HCT116 (cell line): ENCODE results near the gene CLEC16A. TPM values are rescaled to one million over a fixed set of nuclear protein-coding genes. Genes with fewer than 3 reads are reported as not detected.

Source experiments
- ATAC-seq: fragments of 200-7000 bp; cut with Tn5 transposase; 2 replicates; pipeline ENCODE4 v1.9.1; 2020; ENCODE audit warnings: mild to moderate bottlenecking, moderate library complexity
- BruUV-seq: library from RNA; stranded (reverse); fragments of 400-500 nt; replicated peaks from 2 replicates; lab custom pipeline; 2021; lab: Mats Ljungman, UMichigan
- CTCF ChIA-PET: fragments of 300-600 bp; sonication (Branson Sonifier 250); formaldehyde crosslinking; loops from one replicate; lab custom pipeline; 2021; ENCODE audit warnings: antibody characterized with exemption; lab: Charles Lee
- POLR2A ChIA-PET: fragments of 300-600, 350-600 bp; sonication (Branson Sonifier 250); formaldehyde crosslinking; loops from one replicate; lab custom pipeline; 2021; ENCODE audit warnings: antibody characterized with exemption; lab: Charles Lee
- RAD21 ChIA-PET, 2 experiments: fragments of 300-600 bp; sonication (Branson Sonifier 250); formaldehyde crosslinking; loops; one replicate each; lab custom pipeline; 2023; ENCODE audit warnings: low total read pairs in 2 of 2; ENCODE audit not compliant: uncharacterized antibody in 2 of 2, unreplicated experiment in 2 of 2, low non-redundant PET in 1 of 2; lab: Charles Lee
- DNase-seq: peaks from one replicate; pipeline ENCODE4 v3.0.0-alpha.2; 2010; ENCODE audit warnings: low read depth, low spot score
- H2AFZ ChIP-seq: fragments of 200-600 bp; shearing (Covaris generic), sonication (generic); 2 replicates; pipeline ENCODE4 v1.6.1; 2017; ENCODE audit warnings: low read depth, mixed run types, mixed read lengths, antibody characterized with exemption, low read length; ENCODE audit not compliant: poor library complexity, severe bottlenecking
- H3K27ac ChIP-seq: 2 replicates; pipeline ENCODE4 v1.5.1; 2012; ENCODE audit warnings: low read depth, low read length
- H3K27me3 ChIP-seq: fragments of 200-600 bp; sonication (generic); 2 replicates; pipeline ENCODE4 v1.6.1; 2016; ENCODE audit warnings: mixed run types, low read length, mixed read lengths; ENCODE audit not compliant: insufficient read depth
- H3K36me3 ChIP-seq, 2 experiments: fragments of 200-500 bp in 1 of 2; fragments of 200-600 bp in 1 of 2; sonication (Bioruptor generic) in 1 of 2; sonication (generic) in 1 of 2; 2 replicates each; pipeline versions ENCODE4 v1.5.1 to v1.6.1; 2014 to 2016; ENCODE audit warnings: low read length in 2 of 2, inconsistent platforms in 1 of 2, mixed read lengths in 1 of 2, mixed run types in 1 of 2; ENCODE audit not compliant: insufficient read depth in 2 of 2, control insufficient read depth in 1 of 2
- H3K4me1 ChIP-seq, 2 experiments: fragments of 200-600 bp in 1 of 2; sonication (generic) in 1 of 2; 2 replicates each; pipeline versions ENCODE4 v1.5.1 to v1.6.1; 2012 to 2017; ENCODE audit warnings: low read length in 2 of 2, inconsistent platforms in 1 of 2, mild to moderate bottlenecking in 1 of 2, mixed read lengths in 1 of 2, mixed run types in 1 of 2, moderate library complexity in 1 of 2; ENCODE audit not compliant: insufficient read depth in 2 of 2, control insufficient read depth in 1 of 2
- H3K4me2 ChIP-seq: fragments of 200-600 bp; sonication (generic); 2 replicates; pipeline ENCODE4 v1.6.1; 2017; ENCODE audit warnings: mixed run types, low read length, mixed read lengths
- H3K4me3 ChIP-seq, 2 experiments: fragments of 200-600 bp in 1 of 2; sonication (generic) in 1 of 2; replicated peaks in 1 of 2; 2 replicates each; pipeline ENCODE4 v1.5.1; 2011 to 2016; ENCODE audit warnings: low read length in 2 of 2, control low read depth in 1 of 2, low read depth in 1 of 2, mild to moderate bottlenecking in 1 of 2, mixed read lengths in 1 of 2, mixed run types in 1 of 2
- H3K79me2 ChIP-seq: fragments of 200-600 bp; sonication (generic); 2 replicates; pipeline ENCODE4 v1.6.1; 2017; ENCODE audit warnings: mild to moderate bottlenecking, mixed run types, low read length, moderate library complexity, mixed read lengths; ENCODE audit not compliant: insufficient read depth
- H3K9ac ChIP-seq: fragments of 200-600 bp; sonication (generic); 2 replicates; pipeline ENCODE4 v1.6.1; 2016; ENCODE audit warnings: low read length, mixed read lengths
- H3K9me2 ChIP-seq: fragments of 200-600 bp; sonication (generic), shearing (Covaris generic); 2 replicates; pipeline ENCODE4 v1.6.1; 2017; ENCODE audit warnings: mixed run types, mild to moderate bottlenecking, moderate library complexity; ENCODE audit not compliant: insufficient read depth
- H3K9me3 ChIP-seq, 2 experiments: fragments of 200-500 bp in 1 of 2; fragments of 200-600 bp in 1 of 2; sonication (Bioruptor generic) in 1 of 2; sonication (generic) in 1 of 2; 2 replicates each; pipeline ENCODE4 v1.6.1; 2014 to 2017; ENCODE audit warnings: low read length in 2 of 2, mixed read lengths in 2 of 2, inconsistent platforms in 1 of 2, low read depth in 1 of 2, mild to moderate bottlenecking in 1 of 2, mixed run types in 1 of 2, moderate library complexity in 1 of 2; ENCODE audit not compliant: control insufficient read depth in 1 of 2, insufficient read depth in 1 of 2
- H4K20me1 ChIP-seq: fragments of 200-600 bp; sonication (generic), shearing (Covaris generic); 2 replicates; pipeline ENCODE4 v1.6.1; 2017; ENCODE audit warnings: mixed run types, mild to moderate bottlenecking, moderate library complexity; ENCODE audit not compliant: insufficient read depth
- CBX3 ChIP-seq: IDR thresholded peaks from 2 replicates; pipeline ENCODE4 v1.6.1; 2012; ENCODE audit warnings: low read depth
- CEBPB ChIP-seq: IDR thresholded peaks from 2 replicates; pipeline ENCODE4 v1.6.1; 2012; ENCODE audit warnings: low read depth
- EGR1 ChIP-seq: IDR thresholded peaks from 2 replicates; pipeline ENCODE4 v1.6.1; 2012; ENCODE audit warnings: low read depth
- EZH2phosphoT487 ChIP-seq: fragments of 200-600 bp; IDR thresholded peaks from 2 replicates; pipeline ENCODE4 v1.6.1; 2018; ENCODE audit warnings: antibody characterized with exemption, borderline replicate concordance
- JUND ChIP-seq: IDR thresholded peaks from 2 replicates; pipeline ENCODE4 v1.6.1; 2012
- POLR2A ChIP-seq: IDR thresholded peaks from 2 replicates; pipeline ENCODE4 v1.7.0; 2011; ENCODE audit warnings: borderline replicate concordance; ENCODE audit not compliant: insufficient read depth, insufficient read length; ENCODE audit errors: extremely low read depth
- POLR2AphosphoS5 ChIP-seq: IDR thresholded peaks from 2 replicates; pipeline ENCODE4 v1.6.1; 2011; ENCODE audit warnings: mild to moderate bottlenecking, low read depth, low read length, moderate library complexity
- SIN3A ChIP-seq: IDR thresholded peaks from 2 replicates; pipeline ENCODE4 v1.6.1; 2012; ENCODE audit warnings: low read depth
- SP1 ChIP-seq: IDR thresholded peaks from 2 replicates; pipeline ENCODE4 v1.6.1; 2012; ENCODE audit warnings: low read depth
- TCF7L2 ChIP-seq: IDR thresholded peaks from 2 replicates; pipeline ENCODE4 v1.7.0; 2011; ENCODE audit warnings: borderline replicate concordance, inconsistent platforms; ENCODE audit not compliant: insufficient read depth, insufficient read length; ENCODE audit errors: extremely low read depth
- ZFX ChIP-seq: fragments of 450-650 bp; IDR thresholded peaks from 2 replicates; pipeline ENCODE4 v1.6.1; 2017
- ZNF274 ChIP-seq: fragments of 200-500 bp; sonication (Bioruptor generic); IDR thresholded peaks from 2 replicates; pipeline ENCODE4 v1.6.1; 2014; ENCODE audit warnings: mild to moderate bottlenecking, low read depth, low read length, inconsistent platforms
- intact Hi-C: fragments of 100-400 bp; cut with micrococcal nuclease; formaldehyde crosslinking; loops from 2 replicates; pipeline ENCODE4 v1.10.0; 2022
- total RNA-seq: library from RNA; stranded (reverse); gene quantifications from one replicate; pipeline ENCODE4 v1.2.1, GENCODE V29; 2021; ENCODE audit not compliant: unreplicated experiment
- TF ChIP-seq, protein P1 (sequence below): IDR thresholded peaks from 2 replicates; pipeline ENCODE4 v1.6.1; 2012
- TF ChIP-seq, protein P2 (sequence below): IDR thresholded peaks from 2 replicates; pipeline ENCODE4 v1.6.1; 2012; ENCODE audit warnings: low read depth
- TF ChIP-seq, protein P3 (sequence below): IDR thresholded peaks from 2 replicates; pipeline ENCODE4 v1.6.1; 2011; ENCODE audit warnings: mild to moderate bottlenecking, low read length, moderate library complexity; ENCODE audit not compliant: insufficient replicate concordance; ENCODE audit errors: extremely low read depth

Gene CLEC16A
- total RNA-seq, 1 experiment from 2014 or later: 18.0 TPM

DNA sequence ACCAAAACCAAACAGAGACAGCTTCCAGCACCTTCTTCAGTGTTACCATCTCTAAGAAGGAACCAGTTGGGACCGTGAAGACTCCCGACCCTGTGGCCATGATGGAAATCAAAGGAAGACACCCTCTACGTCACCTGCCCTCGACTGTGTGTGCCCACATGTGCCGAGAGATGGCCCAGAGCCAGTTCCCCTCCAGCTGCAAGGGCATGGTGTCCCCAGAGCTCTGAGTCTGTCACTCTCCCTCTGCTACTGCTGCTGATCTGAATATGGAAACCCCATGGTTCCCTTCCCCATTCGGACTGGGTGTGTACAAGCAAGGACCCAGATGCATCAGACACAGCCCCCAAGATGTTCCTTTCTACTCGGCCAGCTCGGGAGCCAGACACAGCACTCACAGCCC, 235.2 kb downstream of the CLEC16A start:
- H3K9ac ChIP-seq: no peak overlapping the region
- H3K79me2 ChIP-seq: no peaks in the 10 kb centered on the region
- no peak for TF ChIP-seq ZFX
- TF ChIP-seq POLR2AphosphoS5: no peak
- TF ChIP-seq JUND: no peak
- no peak for TF ChIP-seq SIN3A
- no peak for TF ChIP-seq EZH2phosphoT487
- TF ChIP-seq EGR1: no peak
- TF ChIP-seq TCF7L2: no peak
- no peak for TF ChIP-seq ZNF274
- TF ChIP-seq POLR2A: no peak
- no peak for TF ChIP-seq CBX3
- TF ChIP-seq, protein P1, sequence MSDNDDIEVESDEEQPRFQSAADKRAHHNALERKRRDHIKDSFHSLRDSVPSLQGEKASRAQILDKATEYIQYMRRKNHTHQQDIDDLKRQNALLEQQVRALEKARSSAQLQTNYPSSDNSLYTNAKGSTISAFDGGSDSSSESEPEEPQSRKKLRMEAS: no peak
- TF ChIP-seq SP1: no peak
- TF ChIP-seq, protein P2, sequence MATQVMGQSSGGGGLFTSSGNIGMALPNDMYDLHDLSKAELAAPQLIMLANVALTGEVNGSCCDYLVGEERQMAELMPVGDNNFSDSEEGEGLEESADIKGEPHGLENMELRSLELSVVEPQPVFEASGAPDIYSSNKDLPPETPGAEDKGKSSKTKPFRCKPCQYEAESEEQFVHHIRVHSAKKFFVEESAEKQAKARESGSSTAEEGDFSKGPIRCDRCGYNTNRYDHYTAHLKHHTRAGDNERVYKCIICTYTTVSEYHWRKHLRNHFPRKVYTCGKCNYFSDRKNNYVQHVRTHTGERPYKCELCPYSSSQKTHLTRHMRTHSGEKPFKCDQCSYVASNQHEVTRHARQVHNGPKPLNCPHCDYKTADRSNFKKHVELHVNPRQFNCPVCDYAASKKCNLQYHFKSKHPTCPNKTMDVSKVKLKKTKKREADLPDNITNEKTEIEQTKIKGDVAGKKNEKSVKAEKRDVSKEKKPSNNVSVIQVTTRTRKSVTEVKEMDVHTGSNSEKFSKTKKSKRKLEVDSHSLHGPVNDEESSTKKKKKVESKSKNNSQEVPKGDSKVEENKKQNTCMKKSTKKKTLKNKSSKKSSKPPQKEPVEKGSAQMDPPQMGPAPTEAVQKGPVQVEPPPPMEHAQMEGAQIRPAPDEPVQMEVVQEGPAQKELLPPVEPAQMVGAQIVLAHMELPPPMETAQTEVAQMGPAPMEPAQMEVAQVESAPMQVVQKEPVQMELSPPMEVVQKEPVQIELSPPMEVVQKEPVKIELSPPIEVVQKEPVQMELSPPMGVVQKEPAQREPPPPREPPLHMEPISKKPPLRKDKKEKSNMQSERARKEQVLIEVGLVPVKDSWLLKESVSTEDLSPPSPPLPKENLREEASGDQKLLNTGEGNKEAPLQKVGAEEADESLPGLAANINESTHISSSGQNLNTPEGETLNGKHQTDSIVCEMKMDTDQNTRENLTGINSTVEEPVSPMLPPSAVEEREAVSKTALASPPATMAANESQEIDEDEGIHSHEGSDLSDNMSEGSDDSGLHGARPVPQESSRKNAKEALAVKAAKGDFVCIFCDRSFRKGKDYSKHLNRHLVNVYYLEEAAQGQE: no peak
- TF ChIP-seq, protein P3, sequence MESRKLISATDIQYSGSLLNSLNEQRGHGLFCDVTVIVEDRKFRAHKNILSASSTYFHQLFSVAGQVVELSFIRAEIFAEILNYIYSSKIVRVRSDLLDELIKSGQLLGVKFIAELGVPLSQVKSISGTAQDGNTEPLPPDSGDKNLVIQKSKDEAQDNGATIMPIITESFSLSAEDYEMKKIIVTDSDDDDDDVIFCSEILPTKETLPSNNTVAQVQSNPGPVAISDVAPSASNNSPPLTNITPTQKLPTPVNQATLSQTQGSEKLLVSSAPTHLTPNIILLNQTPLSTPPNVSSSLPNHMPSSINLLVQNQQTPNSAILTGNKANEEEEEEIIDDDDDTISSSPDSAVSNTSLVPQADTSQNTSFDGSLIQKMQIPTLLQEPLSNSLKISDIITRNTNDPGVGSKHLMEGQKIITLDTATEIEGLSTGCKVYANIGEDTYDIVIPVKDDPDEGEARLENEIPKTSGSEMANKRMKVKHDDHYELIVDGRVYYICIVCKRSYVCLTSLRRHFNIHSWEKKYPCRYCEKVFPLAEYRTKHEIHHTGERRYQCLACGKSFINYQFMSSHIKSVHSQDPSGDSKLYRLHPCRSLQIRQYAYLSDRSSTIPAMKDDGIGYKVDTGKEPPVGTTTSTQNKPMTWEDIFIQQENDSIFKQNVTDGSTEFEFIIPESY: no peak
- TF ChIP-seq CEBPB: no peak
- peaks cover 0 to 14% of the 10 kb centered on the region in 2 experiments; a peak in 3 of 4 replicates for H3K4me1 ChIP-seq
- no peak overlapping the region for H3K27ac ChIP-seq
- ChIA-PET POLR2A (no interaction called here), RAD21 (interaction anchor here in 1 of 2 experiments (0.5 kb wide), 1 partner anchor 58 kb away, joined by 4 read pairs; no protein-coding TSS in a partner anchor), CTCF (no interaction called here)
- H4K20me1 ChIP-seq: no peaks in the 10 kb centered on the region
- no peak overlapping the region for H3K4me3 ChIP-seq
- H2AFZ ChIP-seq: no peak overlapping the region
- ATAC-seq (no peak), DNase-seq (no peak)
- no peaks in the 10 kb centered on the region for H3K9me2 ChIP-seq
- H3K36me3 ChIP-seq: no peaks in the 10 kb centered on the region; a peak in 1 of 4 replicates
- no peak overlapping the region for H3K4me2 ChIP-seq
- no peaks in the 10 kb centered on the region for H3K9me3 ChIP-seq
- no peaks in the 10 kb centered on the region for H3K27me3 ChIP-seq
- no TSS peak for BruUV-seq
- intact Hi-C loops: no loop called here
